Neural cell (in vitro differentiated cells): ENCODE results near the gene SYMPK. TPM values are rescaled to one million over a fixed set of nuclear protein-coding genes. Genes with fewer than 3 reads are reported as not detected.

Experiments used
- H2AFZ ChIP-seq: fragments of 200-600, 300-800 bp; sonication (generic), shearing (Covaris generic); 2 replicates; pipeline ENCODE4 v1.6.0; 2014; ENCODE audit warnings: low read depth, mild to moderate bottlenecking, antibody characterized with exemption, low read length, moderate library complexity
- H3F3A ChIP-seq: fragments of 200-600 bp; shearing (Covaris generic); 2 replicates; pipeline ENCODE4 v1.6.1; 2016; ENCODE audit warnings: mild to moderate bottlenecking, moderate library complexity, mixed read lengths, antibody characterized with exemption, low read length; ENCODE audit not compliant: insufficient read depth, poor library complexity, severe bottlenecking
- H3K27ac ChIP-seq: fragments of 200-600, 300-800 bp; sonication (generic), shearing (Covaris generic); 2 replicates; pipeline ENCODE4 v1.5.1; 2014; ENCODE audit warnings: mild to moderate bottlenecking, low read length, moderate library complexity
- H3K27me3 ChIP-seq: fragments of 300-800, 200-600 bp; sonication (generic), shearing (Covaris generic); 2 replicates; pipeline ENCODE4 v1.6.0; 2014; ENCODE audit warnings: mild to moderate bottlenecking, low read depth, low read length, moderate library complexity; ENCODE audit not compliant: insufficient read depth
- H3K36me3 ChIP-seq: fragments of 300-800, 200-600 bp; sonication (generic), shearing (Covaris generic); 2 replicates; pipeline ENCODE4 v1.5.1; 2014; ENCODE audit warnings: mild to moderate bottlenecking, antibody characterized with exemption, low read length, moderate library complexity; ENCODE audit not compliant: insufficient read depth
- H3K4me2 ChIP-seq: fragments of 300-800, 200-600 bp; sonication (generic), shearing (Covaris generic); 2 replicates; pipeline ENCODE4 v1.6.0; 2014; ENCODE audit warnings: mild to moderate bottlenecking, low read length
- H3K4me3 ChIP-seq: fragments of 300-800, 200-600 bp; sonication (generic), shearing (Covaris generic); 2 replicates; pipeline ENCODE4 v1.5.1; 2014; ENCODE audit warnings: mild to moderate bottlenecking, low read length, moderate library complexity
- H3K79me2 ChIP-seq: fragments of 200-600 bp; shearing (Covaris generic); replicated peaks from 2 replicates; pipeline ENCODE4 v1.6.0; 2014; ENCODE audit warnings: mild to moderate bottlenecking, low read length, moderate library complexity; ENCODE audit not compliant: insufficient read depth
- H3K9ac ChIP-seq: fragments of 300-800, 200-600 bp; sonication (generic), shearing (Covaris generic); 2 replicates; pipeline ENCODE4 v1.6.1; 2016; ENCODE audit warnings: mild to moderate bottlenecking, low read length, mixed read lengths
- H3K9me2 ChIP-seq: fragments of 200-600 bp; shearing (Covaris generic); 2 replicates; pipeline ENCODE4 v1.6.1; 2016; ENCODE audit warnings: mild to moderate bottlenecking, low read length, mixed read lengths; ENCODE audit not compliant: insufficient read depth
- H3K9me3 ChIP-seq: fragments of 200-600, 300-800 bp; sonication (generic), shearing (Covaris generic); 2 replicates; pipeline ENCODE4 v1.6.1; 2016; ENCODE audit warnings: mild to moderate bottlenecking, mixed run types, low read length, moderate library complexity, mixed read lengths
- H4K20me1 ChIP-seq: fragments of 200-600 bp; shearing (Covaris generic); 2 replicates; pipeline ENCODE4 v1.6.1; 2016; ENCODE audit warnings: mild to moderate bottlenecking, mixed run types; ENCODE audit not compliant: insufficient read depth
- EP300 ChIP-seq: fragments of 450-650 bp; conservative IDR thresholded peaks from 2 replicates; pipeline ENCODE4 v1.6.1; 2014; ENCODE audit warnings: antibody characterized with exemption, mild to moderate bottlenecking, moderate library complexity; ENCODE audit not compliant: poor library complexity, severe bottlenecking
- EZH2 ChIP-seq: fragments of 200-600, 300-800 bp; shearing (Covaris generic), sonication (generic); IDR thresholded peaks from 2 replicates; pipeline ENCODE4 v1.6.1; 2014; ENCODE audit warnings: antibody characterized with exemption, low read length, borderline replicate concordance, mild to moderate bottlenecking; ENCODE audit not compliant: insufficient read depth, poor library complexity, severe bottlenecking
- MXI1 ChIP-seq: fragments of 450-650 bp; conservative IDR thresholded peaks from 2 replicates; pipeline ENCODE4 v1.6.1; 2014; ENCODE audit warnings: antibody characterized with exemption, mild to moderate bottlenecking; ENCODE audit not compliant: poor library complexity, severe bottlenecking
- POLR2AphosphoS5 ChIP-seq: IDR thresholded peaks from 2 replicates; pipeline ENCODE4 v1.6.1; 2012
- RAD21 ChIP-seq: fragments of 450-650 bp; conservative IDR thresholded peaks from 2 replicates; pipeline ENCODE4 v1.6.1; 2014; ENCODE audit warnings: antibody characterized with exemption, mild to moderate bottlenecking, moderate library complexity
- REST ChIP-seq: IDR thresholded peaks from 2 replicates; pipeline ENCODE4 v1.6.1; 2012; ENCODE audit warnings: borderline replicate concordance
- SMC3 ChIP-seq: fragments of 450-650 bp; conservative IDR thresholded peaks from 2 replicates; pipeline ENCODE4 v1.6.1; 2014; ENCODE audit warnings: antibody characterized with exemption, mild to moderate bottlenecking, moderate library complexity; ENCODE audit not compliant: poor library complexity
- TAF1 ChIP-seq: IDR thresholded peaks from 2 replicates; pipeline ENCODE4 v1.6.1; 2012; ENCODE audit warnings: low read depth
- polyA plus RNA-seq: library from polyadenylated mRNA; depleted of rRNA; stranded (reverse); fragments of >200 nt; gene quantifications from 2 replicates; pipeline ENCODE4 v1.2.3, GENCODE V29; 2014
- TF ChIP-seq, protein P1 (sequence below): fragments of 450-650 bp; IDR thresholded peaks from 2 replicates; pipeline ENCODE4 v1.5.1; 2014; ENCODE audit warnings: antibody characterized with exemption, mild to moderate bottlenecking, moderate library complexity; ENCODE audit not compliant: poor library complexity, severe bottlenecking

The SYMPK gene
- polyA plus RNA-seq, 1 donor from 2014 or later, result 22.2 TPM

- Histone ChIP-seq H3F3A (no peaks in the 10 kb centered on the region), H3K27me3 (no peaks in the 10 kb centered on the region), H3K9me3 (no peaks in the 10 kb centered on the region), H3K9me2 (no peaks in the 10 kb centered on the region), H3K9ac (no peak overlapping the region), H4K20me1 (no peaks in the 10 kb centered on the region), H3K4me3 (no peak overlapping the region), H2AFZ (no peak overlapping the region), H3K36me3 (no peaks in the 10 kb centered on the region), H3K27ac (no peak overlapping the region), H3K4me2 (no peak overlapping the region), H3K79me2 (no peaks in the 10 kb centered on the region)
- TF ChIP-seq RAD21, result no peak
- TF ChIP-seq MXI1, result no peak
- TF ChIP-seq POLR2AphosphoS5, result no peak
- no peak for TF ChIP-seq EP300
Measured at GRCh38 chr19:45821570-45821969, 41.4 kb downstream of the SYMPK start.

DNA sequence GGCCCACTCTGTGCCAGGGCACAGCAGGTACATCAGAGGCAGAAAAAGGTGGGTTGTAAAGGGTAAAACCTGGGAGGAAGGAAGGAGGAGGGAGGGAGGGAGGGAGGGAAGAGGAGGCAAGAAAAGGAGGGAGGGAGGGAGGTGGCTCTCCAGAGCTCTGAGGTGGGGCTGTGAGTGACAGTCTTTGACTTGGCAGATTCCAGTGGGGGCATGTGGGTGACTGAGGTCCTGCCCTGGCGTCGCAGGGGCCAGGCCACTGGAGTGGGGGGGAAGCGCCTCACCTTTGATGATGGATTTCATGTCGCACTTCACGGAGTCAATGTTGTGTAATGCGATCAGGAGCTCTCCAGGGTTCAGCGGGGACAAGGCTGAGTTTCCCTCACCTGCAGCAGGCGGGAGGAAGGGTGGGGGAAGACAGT lies 41.8 kb downstream of the SYMPK start:
- no peaks in the 10 kb centered on the region for H3K36me3 ChIP-seq
- no peaks in the 10 kb centered on the region for H3K27me3 ChIP-seq
- no peak overlapping the region for H3K9ac ChIP-seq
- H3K4me3 ChIP-seq, result no peak overlapping the region
- no peaks in the 10 kb centered on the region for H3K9me2 ChIP-seq
- no peak overlapping the region for H3K4me2 ChIP-seq
- no peak overlapping the region for H2AFZ ChIP-seq
- H3K9me3 ChIP-seq, result no peaks in the 10 kb centered on the region
- H4K20me1 ChIP-seq, result no peaks in the 10 kb centered on the region
- no peaks in the 10 kb centered on the region for H3K79me2 ChIP-seq
- H3K27ac ChIP-seq, result no peak overlapping the region
- H3F3A ChIP-seq, result no peaks in the 10 kb centered on the region
- TF ChIP-seq MXI1, result no peak
- TF ChIP-seq POLR2AphosphoS5, result no peak

DNA sequence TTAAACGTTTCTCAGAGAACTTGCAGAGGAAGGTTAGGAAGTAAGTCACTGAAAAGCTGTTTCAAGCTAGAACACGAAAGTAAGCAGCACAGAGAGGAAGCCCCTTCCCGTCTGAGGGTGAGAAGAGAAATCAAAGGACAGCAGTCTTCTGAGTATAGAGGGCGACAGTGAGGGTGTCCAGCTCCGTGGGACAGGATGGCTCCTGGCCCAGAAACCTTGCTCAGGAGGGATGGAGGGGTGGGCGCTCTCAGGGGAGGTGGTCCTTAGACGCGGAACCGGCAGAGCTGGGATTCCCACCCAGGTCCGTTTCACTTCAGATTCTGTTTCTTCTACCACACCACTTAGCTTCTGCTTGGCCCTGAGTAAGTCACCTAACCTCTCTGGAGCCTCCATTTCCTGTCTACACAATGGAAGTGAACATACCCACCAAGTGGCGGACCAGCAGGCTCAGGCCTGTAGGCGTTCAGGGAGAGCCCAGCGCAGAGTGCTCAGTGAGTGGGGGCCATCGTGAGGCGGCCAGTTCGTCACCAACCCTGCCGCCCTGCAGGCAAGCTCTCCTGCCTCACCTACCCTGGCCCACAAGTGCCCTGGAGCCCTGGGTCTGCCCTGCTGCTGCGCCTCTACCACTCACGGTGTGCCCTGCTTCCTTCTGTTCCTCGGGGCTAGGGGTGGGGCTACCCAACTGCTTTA lies 42.4 kb downstream of the SYMPK start:
- Histone ChIP-seq H3K27me3 (no peaks in the 10 kb centered on the region), H3K4me3 (no peak overlapping the region), H3K36me3 (no peaks in the 10 kb centered on the region), H3K4me2 (no peak overlapping the region), H3F3A (no peaks in the 10 kb centered on the region), H3K79me2 (no peaks in the 10 kb centered on the region), H3K27ac (no peak overlapping the region), H4K20me1 (no peaks in the 10 kb centered on the region), H3K9me3 (no peaks in the 10 kb centered on the region), H2AFZ (no peak overlapping the region), H3K9ac (no peak overlapping the region), H3K9me2 (no peaks in the 10 kb centered on the region)
- TF ChIP-seq EZH2 (no peak), TAF1 (no peak), POLR2AphosphoS5 (no peak)
- TF ChIP-seq, protein P1, sequence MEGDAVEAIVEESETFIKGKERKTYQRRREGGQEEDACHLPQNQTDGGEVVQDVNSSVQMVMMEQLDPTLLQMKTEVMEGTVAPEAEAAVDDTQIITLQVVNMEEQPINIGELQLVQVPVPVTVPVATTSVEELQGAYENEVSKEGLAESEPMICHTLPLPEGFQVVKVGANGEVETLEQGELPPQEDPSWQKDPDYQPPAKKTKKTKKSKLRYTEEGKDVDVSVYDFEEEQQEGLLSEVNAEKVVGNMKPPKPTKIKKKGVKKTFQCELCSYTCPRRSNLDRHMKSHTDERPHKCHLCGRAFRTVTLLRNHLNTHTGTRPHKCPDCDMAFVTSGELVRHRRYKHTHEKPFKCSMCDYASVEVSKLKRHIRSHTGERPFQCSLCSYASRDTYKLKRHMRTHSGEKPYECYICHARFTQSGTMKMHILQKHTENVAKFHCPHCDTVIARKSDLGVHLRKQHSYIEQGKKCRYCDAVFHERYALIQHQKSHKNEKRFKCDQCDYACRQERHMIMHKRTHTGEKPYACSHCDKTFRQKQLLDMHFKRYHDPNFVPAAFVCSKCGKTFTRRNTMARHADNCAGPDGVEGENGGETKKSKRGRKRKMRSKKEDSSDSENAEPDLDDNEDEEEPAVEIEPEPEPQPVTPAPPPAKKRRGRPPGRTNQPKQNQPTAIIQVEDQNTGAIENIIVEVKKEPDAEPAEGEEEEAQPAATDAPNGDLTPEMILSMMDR, result no peak

DNA sequence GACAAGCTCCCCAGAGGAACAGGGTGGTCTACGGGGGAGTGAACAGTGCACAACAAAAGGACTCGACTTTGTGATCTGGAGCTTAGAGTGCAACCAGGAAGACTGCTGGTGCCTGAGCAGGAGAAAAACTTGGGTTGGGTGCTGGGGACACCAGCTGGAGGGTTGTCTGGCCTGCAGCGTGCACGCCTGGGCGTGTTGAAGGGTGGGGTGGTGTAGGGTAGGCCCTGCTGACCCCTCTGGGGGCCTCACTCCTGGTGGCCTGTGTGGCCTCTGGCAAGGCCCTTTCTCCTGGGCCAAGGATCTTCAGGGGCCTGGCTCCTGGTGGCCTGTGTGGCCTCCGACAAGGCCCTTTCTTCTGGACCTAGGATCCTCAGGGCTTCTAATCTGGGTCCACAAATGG lies 43.2 kb downstream of the SYMPK start:
- H3F3A ChIP-seq, result no peaks in the 10 kb centered on the region
- H3K27ac ChIP-seq, result no peak overlapping the region
- H4K20me1 ChIP-seq, result no peaks in the 10 kb centered on the region
- no peaks in the 10 kb centered on the region for H3K79me2 ChIP-seq
- H3K9ac ChIP-seq, result no peak overlapping the region
- no peaks in the 10 kb centered on the region for H3K9me2 ChIP-seq
- no peaks in the 10 kb centered on the region for H3K27me3 ChIP-seq
- H3K4me2 ChIP-seq, result no peak overlapping the region
- no peaks in the 10 kb centered on the region for H3K36me3 ChIP-seq
- no peak overlapping the region for H2AFZ ChIP-seq
- no peak overlapping the region for H3K4me3 ChIP-seq
- TF ChIP-seq TAF1 (no peak), SMC3 (no peak), POLR2AphosphoS5 (no peak), MXI1 (no peak), REST (no peak), RAD21 (no peak), EP300 (no peak), EZH2 (no peak)
- TF ChIP-seq, protein P1, result no peak
- no peaks in the 10 kb centered on the region for H3K9me3 ChIP-seq
